K562 (cell line): Measurements from ENCODE around the gene ATP9B. TPM values are rescaled to one million over a fixed set of nuclear protein-coding genes. Genes with fewer than 3 reads are reported as not detected.

Experiments
- ATAC-seq: fragments of 200-7000 bp; cut with Tn5 transposase; 3 replicates; pipeline ENCODE4 v1.9.1; 2020; ENCODE audit warnings: moderate library complexity
- BruUV-seq: library from RNA; stranded (reverse); fragments of 400-500 nt; replicated peaks from 2 replicates; lab custom pipeline; 2021; lab: Mats Ljungman, UMichigan
- CTCF ChIA-PET: fragments of 300-600 bp; formaldehyde crosslinking; extraction: SDS; loops from one replicate; lab custom pipeline; 2021; ENCODE audit warnings: low intra/inter-chr PET ratio; lab: Yijun Ruan, JAX
- POLR2A ChIA-PET: fragments of 300-600, 350-650 bp; sonication (Branson Sonifier 250); formaldehyde crosslinking; extraction: SDS; loops from one replicate; lab custom pipeline; 2021; ENCODE audit warnings: antibody characterized with exemption, inconsistent platforms; lab: Yijun Ruan, JAX
- DNase-seq, 4 experiments: peaks; one replicate each; pipeline versions ENCODE4 v3.0.0 to v3.0.0-alpha.2; 2011 to 2018; ENCODE audit warnings: low spot score in 3 of 4, mixed read lengths in 3 of 4; ENCODE audit errors: extremely low read depth in 1 of 4
- FAIRE-seq: peaks from 2 replicates; lab custom pipeline; 2011; peaks lifted over from hg19 to GRCh38; lab: Jason Lieb, UNC
- H2AFZ ChIP-seq: 2 replicates; pipeline ENCODE4 v1.6.0; 2011; ENCODE audit warnings: low read depth, low read length, control low read depth, inconsistent platforms
- H3K27ac ChIP-seq: fragments of 200-600 bp; 3 replicates; pipeline ENCODE4 v1.8.0; 2011; ENCODE audit warnings: low read depth, mild to moderate bottlenecking, control low read depth, inconsistent platforms, low read length, moderate library complexity, mixed read lengths; ENCODE audit errors: extremely low read depth
- H3K27me3 ChIP-seq, 2 experiments: fragments of 300-600 bp in 1 of 2; 2 replicates in 1 of 2; 3 replicates in 1 of 2; pipeline versions ENCODE4 v1.6.0 to v1.8.0; 2011; ENCODE audit warnings: inconsistent platforms in 2 of 2, low read length in 2 of 2, mild to moderate bottlenecking in 1 of 2, mixed read lengths in 1 of 2, moderate library complexity in 1 of 2; ENCODE audit not compliant: control insufficient read depth in 2 of 2, insufficient read depth in 2 of 2
- H3K36me3 ChIP-seq: fragments of 300-600 bp; 3 replicates; pipeline ENCODE4 v1.8.0; 2011; ENCODE audit warnings: mild to moderate bottlenecking, low read length, inconsistent platforms; ENCODE audit not compliant: control insufficient read depth, insufficient read depth
- H3K4me1 ChIP-seq, 2 experiments: fragments of 200-600 bp in 1 of 2; replicated peaks in 1 of 2; 2 replicates in 1 of 2; 3 replicates in 1 of 2; pipeline versions ENCODE4 v1.5.1 to v1.8.0; 2011; ENCODE audit warnings: inconsistent platforms in 2 of 2, low read length in 2 of 2, mild to moderate bottlenecking in 1 of 2, mixed read lengths in 1 of 2, moderate library complexity in 1 of 2; ENCODE audit not compliant: control insufficient read depth in 2 of 2, insufficient read depth in 2 of 2
- H3K4me2 ChIP-seq: 2 replicates; pipeline ENCODE4 v1.6.1; 2011; ENCODE audit warnings: low read length, control low read depth, inconsistent platforms, mixed read lengths; ENCODE audit not compliant: insufficient read depth
- H3K4me3 ChIP-seq: fragments of 200-600 bp; sonication (generic), shearing (Covaris generic); 2 replicates; pipeline ENCODE4 v1.5.1; 2016; ENCODE audit warnings: control low read depth, inconsistent platforms
- H3K79me2 ChIP-seq: fragments of 200-600 bp; 3 replicates; pipeline ENCODE4 v1.8.0; 2011; ENCODE audit warnings: low read length, inconsistent platforms; ENCODE audit not compliant: control insufficient read depth, insufficient read depth
- H3K9ac ChIP-seq, 2 experiments: 2 replicates each; pipeline versions ENCODE4 v1.6.0 to v1.6.1; 2011; ENCODE audit warnings: low read depth in 2 of 2, low read length in 2 of 2, control low read depth in 1 of 2, inconsistent platforms in 1 of 2, mild to moderate bottlenecking in 1 of 2, mixed read lengths in 1 of 2; ENCODE audit not compliant: insufficient read depth in 1 of 2
- H3K9me1 ChIP-seq: one replicate; pipeline ENCODE4 v1.6.0; 2011; ENCODE audit warnings: inconsistent platforms, mild to moderate bottlenecking, low read length, moderate library complexity; ENCODE audit not compliant: control insufficient read depth, insufficient read depth
- H3K9me3 ChIP-seq: replicated peaks from 2 replicates; pipeline ENCODE4 v1.5.1; 2011; ENCODE audit warnings: low read depth, low read length, inconsistent platforms; ENCODE audit not compliant: control insufficient read depth, insufficient read depth
- H4K20me1 ChIP-seq: replicated peaks from 2 replicates; pipeline ENCODE4 v1.6.1; 2011; ENCODE audit warnings: low read length, inconsistent platforms, mixed read lengths; ENCODE audit not compliant: control insufficient read depth, insufficient read depth
- DNMT1 ChIP-seq: fragments of 450-650 bp; IDR thresholded peaks from 2 replicates; pipeline ENCODE4 v1.6.1; 2016; ENCODE audit warnings: antibody characterized with exemption, mild to moderate bottlenecking
- POLR2G ChIP-seq: fragments of 200-400 bp; formaldehyde crosslinking; IDR thresholded peaks from 2 replicates; pipeline ENCODE4 v1.6.1; 2017; ENCODE audit warnings: low read depth, mild to moderate bottlenecking, antibody characterized with exemption, low read length, moderate library complexity
- RAD21 ChIP-seq, 2 experiments: fragments of 250-450 bp in 1 of 2; fragments of 450-650 bp in 1 of 2; sonication (Bioruptor Pico) in 1 of 2; formaldehyde crosslinking in 1 of 2; IDR thresholded peaks in 1 of 2; conservative IDR thresholded peaks in 1 of 2; 2 replicates each; pipeline versions ENCODE4 v1.4.0 to v1.8.0; 2020 to 2022; ENCODE audit warnings: mild to moderate bottlenecking in 2 of 2, moderate library complexity in 1 of 2
- ZNF197 ChIP-seq: fragments of 200-800 bp; sonication (Bioruptor generic); IDR thresholded peaks from 2 replicates; pipeline ENCODE4 v1.6.1; 2016; ENCODE audit warnings: low read depth, missing genetic modification characterization, missing compliant biosample characterization
- ZNF589 ChIP-seq: fragments of 200-800 bp; sonication (Bioruptor generic); IDR thresholded peaks from 2 replicates; pipeline ENCODE4 v1.6.1; 2016; ENCODE audit warnings: low read depth, missing genetic modification characterization, missing compliant biosample characterization
- WGBS: fragments of 100-300 bp; shearing (Covaris generic); methylation state at CpG from one replicate; pipeline ENCODE4 v1.1.6; 2016; ENCODE audit warnings: low coverage, mixed read lengths; ENCODE audit not compliant: insufficient coverage; ENCODE audit errors: missing lambda C conversion rate; 5-methylcytosine and 5-hydroxymethylcytosine counted together
- in situ Hi-C: fragments of 300-500 bp; cut with MboI; formaldehyde crosslinking; loops from 4 replicates; pipeline ENCODE4 v1.15.0; 2018; ENCODE audit warnings: inconsistent platforms, mixed read lengths
- intact Hi-C: fragments of 100-400 bp; cut with micrococcal nuclease; formaldehyde crosslinking; loops from 2 replicates; pipeline ENCODE4 v1.14.2; 2022
- polyA plus RNA-seq, 8 experiments: library from polyadenylated mRNA; depleted of rRNA in 4 of 8; stranded (reverse) in 5 of 8; unstranded in 3 of 8; fragments of >200 nt; fragmentation: Nextera tagmentation in 2 of 8; fragmentation: Illumina TruSeq in 1 of 8; extraction: Ambion mirVana in 2 of 8; extraction: Trizol in 1 of 8; gene quantifications; 2 replicates each; pipeline versions ENCODE4 v1.2.1 to v1.2.3, GENCODE V29; 2011 to 2014; ENCODE audit warnings: inconsistent platforms in 1 of 8, missing spikeins in 1 of 8
- total RNA-seq, 7 experiments: library from RNA; depleted of rRNA in 6 of 7; stranded (reverse); fragments of >200 nt in 6 of 7; fragmentation: Illumina TruSeq in 2 of 7; extraction: Trizol in 2 of 7; gene quantifications; 2 replicates each; pipeline versions ENCODE4 v1.2.1 to v1.2.3, GENCODE V29; 2011 to 2021; ENCODE audit warnings: low replicate concordance in 1 of 7

ATP9B gene
- total and polyA plus RNA-seq, 9 of the 15 experiments (the other 6 are each of a cell fraction or from before 2014, with no cell fraction given): 0.66 to 13.2 (median 7.9) TPM

- in situ Hi-C loops: loop anchor here (5.0 kb wide), 2 partner anchors 144 to 259 kb away; no protein-coding TSS in a partner anchor
- 25% methylated on average over 13 of the region's 20 CpGs for WGBS
- no peaks in the 10 kb centered on the region for H3K9me3 ChIP-seq
Observed at GRCh38 chr18:79383388-79384056, 314.3 kb downstream of the ATP9B start.

GRCh38 chr18:79384151-79384807, 315.1 kb downstream of the ATP9B start:
- Histone ChIP-seq H4K20me1 (no peaks in the 10 kb centered on the region; the same call in 1 of the 2 replicates), H3K4me3 (no peak overlapping the region), H3K27me3 (no peaks in the 10 kb centered on the region; a peak in 1 of 5 replicates), H3K4me1 (peaks cover 0 to 13% of the 10 kb centered on the region in 2 experiments; a peak in 2 of 5 replicates), H3K27ac (no peak overlapping the region), H3K9me3 (no peaks in the 10 kb centered on the region), H3K9ac (no peak overlapping the region), H2AFZ (no peak overlapping the region), H3K79me2 (no peaks in the 10 kb centered on the region)
- 15% methylated on average over 14 of the region's 17 CpGs for WGBS
- in situ Hi-C loops (loop anchor here (5.0 kb wide), 2 partner anchors 143 to 258 kb away; no protein-coding TSS in a partner anchor), intact Hi-C loops (no loop called here)
- no peak for DNase-seq
- no TSS peak for BruUV-seq
- POLR2A ChIA-PET: no interaction called here
- ATAC-seq: peak; percentile 33; the same call in 1 of the 3 replicates
- TF ChIP-seq ZNF589 (CRISPR knock-in tag) (no peak), RAD21 (CRISPR knock-in tag; conservative IDR thresholded peaks at IDR 0.05 in 1 of 2, IDR thresholded peaks at IDR 0.05 in 1 of 2) (peak in 1 of 2 experiments; percentile 36; a peak in 1 of 4 replicates), ZNF197 (CRISPR knock-in tag) (no peak)
- TF ChIP-seq, all 486 proteins: peak for 1
- Histone ChIP-seq H3K4me2 (no peak overlapping the region), H3K36me3 (no peaks in the 10 kb centered on the region), H3K9me1 (no peaks in the 10 kb centered on the region)
- FAIRE-seq: no peak
- CTCF ChIA-PET: interaction anchor here (1.4 kb wide), 1 partner anchor 260 kb away, joined by 4 read pairs; no protein-coding TSS in a partner anchor

More at GRCh38 chr18:79383388-79384056, 314.3 kb downstream of the ATP9B start:
- no peaks in the 10 kb centered on the region; a peak in 1 of 5 replicates for H3K27me3 ChIP-seq
- no peak overlapping the region for H2AFZ ChIP-seq
- FAIRE-seq: no peak
- no peaks in the 10 kb centered on the region for H3K79me2 ChIP-seq
- CTCF ChIA-PET: interaction anchor here (1.4 to 1.5 kb wide), 2 partner anchors 145 to 260 kb away, joined by 3 to 4 read pairs; no protein-coding TSS in a partner anchor
- H3K9me1 ChIP-seq: no peaks in the 10 kb centered on the region
- no peaks in the 10 kb centered on the region; the same call in 1 of the 2 replicates for H4K20me1 ChIP-seq
- TF ChIP-seq POLR2G (peak; percentile 12; the same call in 1 of the 2 replicates), DNMT1 (no peak)
- TF ChIP-seq, all 486 proteins: peak for 1
- POLR2A ChIA-PET: interaction anchor here (0.7 to 1.4 kb wide), 2 partner anchors 8 to 256 kb away, joined by 3 to 4 read pairs; no protein-coding TSS in a partner anchor
- Histone ChIP-seq H3K27ac (no peak overlapping the region), H3K4me3 (no peak overlapping the region), H3K4me2 (no peak overlapping the region), H3K4me1 (peaks cover 0 to 16% of the 10 kb centered on the region in 2 experiments; a peak in 2 of 5 replicates), H3K36me3 (no peaks in the 10 kb centered on the region), H3K9ac (no peak overlapping the region)
- ATAC-seq (no peak), DNase-seq (no peak)
- BruUV-seq: no TSS peak
- intact Hi-C loops: no loop called here
